Activated naive CD4-positive, alpha-beta T cell treated with anti-CD3 and anti-CD28 coated beads, Interleukin-2, amount 10 ng/mL, durations not matched to agents 7 days and 5 days (primary cell): Measurements from ENCODE around the gene CDC25A.

Source experiments
- CTCF ChIA-PET: fragments of 350-600 bp; sonication (Branson Sonifier 250); formaldehyde crosslinking; loops from one replicate; lab custom pipeline; 2021; ENCODE audit warnings: antibody characterized with exemption; lab: Charles Lee
- DNase-seq: peaks from one replicate; pipeline ENCODE4 v3.0.0-alpha.2; 2020
- H3K27ac Mint-ChIP-seq: one replicate; pipeline ENCODE4 v1.8.0; 2021; ENCODE audit warnings: mild to moderate bottlenecking, moderate library complexity, mixed read lengths
- H3K27me3 Mint-ChIP-seq: one replicate; pipeline ENCODE4 v1.8.0; 2021; ENCODE audit warnings: mild to moderate bottlenecking, mixed read lengths
- H3K36me3 Mint-ChIP-seq: one replicate; pipeline ENCODE4 v1.8.0; 2021; ENCODE audit warnings: mixed read lengths
- H3K4me1 Mint-ChIP-seq: one replicate; pipeline ENCODE4 v1.8.0; 2021; ENCODE audit warnings: mixed read lengths
- H3K4me3 Mint-ChIP-seq: one replicate; pipeline ENCODE4 v1.8.0; 2021; ENCODE audit warnings: mild to moderate bottlenecking, moderate library complexity, mixed read lengths
- H3K9me3 Mint-ChIP-seq: one replicate; pipeline ENCODE4 v1.8.0; 2021; ENCODE audit warnings: mixed read lengths

The CDC25A gene

GRCh38 chr3:48143567-48143966, 44.6 kb downstream of the CDC25A start:
- no peak for DNase-seq
- H3K4me1 Mint-ChIP-seq: no peaks in the 10 kb centered on the region
- no peaks in the 10 kb centered on the region for H3K9me3 Mint-ChIP-seq
- no peak overlapping the region for H3K4me3 Mint-ChIP-seq
- peaks cover 27% of the 10 kb centered on the region for H3K27me3 Mint-ChIP-seq
- H3K27ac Mint-ChIP-seq: no peak overlapping the region
- CTCF ChIA-PET: interaction anchor here (0.7 to 1.1 kb wide), 2 partner anchors 154 to 305 kb away, joined by 3 read pairs; no protein-coding TSS in a partner anchor
- H3K36me3 Mint-ChIP-seq: no peaks in the 10 kb centered on the region

- Mint-ChIP-seq H3K27me3 (peaks cover 30% of the 10 kb centered on the region), H3K9me3 (no peaks in the 10 kb centered on the region), H3K27ac (no peak overlapping the region), H3K4me3 (no peak overlapping the region), H3K36me3 (no peaks in the 10 kb centered on the region), H3K4me1 (no peaks in the 10 kb centered on the region)
- CTCF ChIA-PET: no interaction called here
- no peak for DNase-seq
These were observed 45.8 kb downstream of the CDC25A start for GRCh38 chr3:48142316-48142870.

DNA sequence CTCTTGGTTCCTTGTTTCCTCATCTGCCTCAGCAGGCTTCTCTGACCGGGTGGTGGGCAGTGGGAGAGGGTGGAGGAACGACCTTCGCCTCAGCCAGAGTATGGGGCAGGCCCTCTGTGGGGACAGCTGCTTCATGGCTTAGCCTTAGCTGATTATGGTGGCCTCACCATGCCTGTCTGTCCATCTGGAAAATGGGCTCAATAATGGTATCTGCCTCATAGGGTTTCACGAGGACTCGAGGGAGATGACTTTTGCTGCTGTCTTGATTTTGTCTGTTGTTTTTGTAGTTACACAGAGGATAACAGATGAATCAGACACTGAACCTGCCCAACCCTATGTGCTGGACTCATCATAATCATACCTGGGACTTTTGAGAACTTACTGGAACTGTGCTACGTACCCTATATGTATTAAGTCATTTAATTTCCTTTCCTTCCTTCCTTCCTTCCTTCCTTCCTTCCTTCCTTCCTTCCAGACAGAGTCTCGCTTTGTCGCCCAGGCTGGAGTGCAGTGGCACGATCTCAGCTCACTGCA, 46.5 kb downstream of the CDC25A start:
- Mint-ChIP-seq H3K9me3 (no peaks in the 10 kb centered on the region), H3K27me3 (peaks cover 30% of the 10 kb centered on the region), H3K4me3 (no peak overlapping the region), H3K27ac (no peak overlapping the region), H3K4me1 (no peaks in the 10 kb centered on the region), H3K36me3 (no peaks in the 10 kb centered on the region)
- CTCF ChIA-PET: no interaction called here
- no peak for DNase-seq

DNA sequence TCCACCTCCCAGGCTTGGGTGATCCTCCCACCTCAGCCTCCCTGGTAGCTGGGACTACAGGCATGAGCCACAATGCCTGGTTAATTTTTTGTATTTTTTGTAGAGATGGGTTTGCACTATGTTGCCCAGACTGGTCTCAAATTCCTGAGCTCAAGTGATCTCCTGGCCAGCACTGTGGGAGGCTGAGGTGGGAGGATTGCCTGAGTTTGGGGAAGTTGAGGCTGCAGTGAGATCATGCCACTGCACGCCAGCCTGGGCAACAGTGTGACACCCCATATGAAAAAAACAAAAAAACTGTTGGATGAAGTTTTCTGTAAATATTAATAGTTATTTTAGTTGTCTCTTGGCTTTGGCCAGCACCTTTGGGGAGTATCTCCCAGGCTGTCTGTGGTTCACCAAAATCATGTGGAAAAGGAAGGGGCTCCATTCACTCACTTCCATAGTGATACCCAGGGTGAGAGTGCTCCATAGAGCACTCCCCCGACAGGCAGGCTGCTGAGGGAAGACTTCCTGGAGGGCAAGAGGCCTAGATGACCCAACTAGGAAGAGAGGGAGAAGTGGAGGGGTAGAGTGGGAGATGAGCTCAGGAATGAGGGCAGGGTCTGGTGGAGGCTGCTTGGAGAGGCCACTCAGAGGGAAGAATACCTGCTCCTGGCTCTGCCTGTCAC, 47.1 kb downstream of the CDC25A start:
- H3K4me3 Mint-ChIP-seq: no peak overlapping the region
- CTCF ChIA-PET: interaction anchor here (0.8 kb wide), 1 partner anchor 10 kb away, joined by 3 read pairs; no protein-coding TSS in a partner anchor
- no peak overlapping the region for H3K27ac Mint-ChIP-seq
- H3K9me3 Mint-ChIP-seq: no peaks in the 10 kb centered on the region
- no peak for DNase-seq
- H3K4me1 Mint-ChIP-seq: peaks cover 2% of the 10 kb centered on the region
- H3K27me3 Mint-ChIP-seq: peaks cover 30% of the 10 kb centered on the region
- H3K36me3 Mint-ChIP-seq: no peaks in the 10 kb centered on the region

DNA sequence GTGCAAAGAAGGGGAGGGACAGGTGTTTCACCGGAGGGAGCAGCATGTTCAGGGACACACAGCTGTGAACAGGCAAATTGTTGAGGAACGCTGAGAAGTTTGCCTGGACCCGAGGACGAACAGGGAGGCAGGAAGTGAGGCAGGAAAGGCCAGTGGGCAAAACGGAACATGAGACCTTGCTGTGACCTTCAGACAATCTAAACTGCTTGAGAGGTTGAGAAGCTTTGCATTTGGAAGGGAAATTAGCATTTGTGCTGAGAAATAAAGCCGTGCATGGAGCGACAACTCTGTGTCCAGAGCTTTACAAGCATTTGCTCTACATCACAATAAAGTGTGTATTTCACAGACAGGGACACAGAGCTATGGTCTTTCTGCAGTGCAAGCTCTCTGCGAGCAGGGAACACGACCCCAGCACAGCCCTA, 47.9 kb downstream of the CDC25A start:
- peaks cover 3% of the 10 kb centered on the region for H3K4me1 Mint-ChIP-seq
- no peak overlapping the region for H3K4me3 Mint-ChIP-seq
- no peak for DNase-seq
- peaks cover 30% of the 10 kb centered on the region for H3K27me3 Mint-ChIP-seq
- H3K36me3 Mint-ChIP-seq: no peaks in the 10 kb centered on the region
- CTCF ChIA-PET: interaction anchor here (0.5 to 0.8 kb wide), 2 partner anchors 11 to 613 kb away, joined by 3 read pairs; no protein-coding TSS in a partner anchor
- H3K27ac Mint-ChIP-seq: no peak overlapping the region
- H3K9me3 Mint-ChIP-seq: no peaks in the 10 kb centered on the region

DNA sequence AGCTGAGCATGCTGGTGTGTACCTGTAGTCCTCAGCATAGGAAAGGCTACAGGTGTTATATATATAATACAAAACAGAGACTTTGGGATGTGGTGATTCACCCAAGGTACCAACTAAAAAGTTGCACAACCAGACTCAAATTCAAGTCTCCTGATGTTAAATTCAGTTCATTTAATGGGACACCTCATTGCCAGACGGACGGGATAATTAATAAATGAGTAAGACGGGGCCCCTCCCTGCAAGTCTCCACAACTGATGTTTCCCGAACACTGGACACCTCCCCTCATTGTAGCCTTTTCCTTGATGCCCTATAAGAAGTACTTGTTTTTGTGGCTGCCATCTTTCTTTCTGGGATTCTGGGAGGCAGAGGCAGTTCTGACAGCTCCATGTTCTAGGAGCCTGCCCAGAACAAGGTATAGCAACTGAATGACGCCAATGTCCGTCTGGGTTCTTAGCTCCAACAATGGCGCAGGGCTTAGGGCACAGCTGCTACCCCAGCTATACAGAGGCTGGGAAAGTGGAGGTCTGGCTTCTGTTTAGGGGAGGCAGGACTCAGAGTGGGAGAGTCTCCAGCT, 50.7 kb downstream of the CDC25A start:
- CTCF ChIA-PET: interaction anchor here (1.4 kb wide), 1 partner anchor 13 kb away, joined by 3 read pairs; no protein-coding TSS in a partner anchor
- no peak overlapping the region for H3K27ac Mint-ChIP-seq
- H3K9me3 Mint-ChIP-seq: no peaks in the 10 kb centered on the region

GRCh38 chr3:48135552-48136495, 52.4 kb downstream of the CDC25A start:
- H3K36me3 Mint-ChIP-seq: no peaks in the 10 kb centered on the region
- H3K27me3 Mint-ChIP-seq: peaks cover 9% of the 10 kb centered on the region
- CTCF ChIA-PET: no interaction called here
- no peak overlapping the region for H3K4me3 Mint-ChIP-seq
- no peaks in the 10 kb centered on the region for H3K9me3 Mint-ChIP-seq
- peaks cover 3% of the 10 kb centered on the region for H3K4me1 Mint-ChIP-seq
- no peak overlapping the region for H3K27ac Mint-ChIP-seq
- no peak for DNase-seq

More for the DNA sequence above, 50.7 kb downstream of the CDC25A start:
- Mint-ChIP-seq H3K36me3 (no peaks in the 10 kb centered on the region), H3K27me3 (peaks cover 21% of the 10 kb centered on the region), H3K4me3 (no peak overlapping the region), H3K4me1 (peaks cover 3% of the 10 kb centered on the region)
- DNase-seq: no peak

GRCh38 chr3:48130321-48130904, 57.8 kb downstream of the CDC25A start:
- H3K27ac Mint-ChIP-seq: no peak overlapping the region
- H3K4me1 Mint-ChIP-seq: no peaks in the 10 kb centered on the region
- CTCF ChIA-PET: no interaction called here
- H3K36me3 Mint-ChIP-seq: no peaks in the 10 kb centered on the region
- no peak overlapping the region for H3K4me3 Mint-ChIP-seq
- peaks cover 18% of the 10 kb centered on the region for H3K27me3 Mint-ChIP-seq
- DNase-seq: no peak
- H3K9me3 Mint-ChIP-seq: no peaks in the 10 kb centered on the region

DNA sequence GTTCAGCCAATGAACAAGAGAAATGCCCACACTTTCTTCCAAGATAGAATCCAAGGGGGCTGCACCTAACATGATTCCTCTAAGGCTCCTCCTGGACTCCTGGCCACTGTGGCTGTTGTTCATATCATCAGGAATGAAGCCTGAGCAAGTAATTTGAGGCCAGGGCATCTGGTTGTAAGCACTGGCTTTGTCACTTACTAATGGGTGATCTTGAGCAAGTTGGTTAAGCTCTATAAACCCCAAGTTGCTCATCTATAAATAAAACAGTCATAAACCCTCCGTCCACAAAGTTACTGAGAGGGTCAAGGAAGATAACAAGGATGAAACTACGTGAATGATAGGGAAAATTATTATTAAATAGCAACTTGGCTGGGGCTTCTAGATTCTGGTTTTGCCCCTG, 58.3 kb downstream of the CDC25A start:
- H3K36me3 Mint-ChIP-seq: no peaks in the 10 kb centered on the region
- CTCF ChIA-PET: no interaction called here
- H3K27ac Mint-ChIP-seq: no peak overlapping the region
- no peaks in the 10 kb centered on the region for H3K9me3 Mint-ChIP-seq
- H3K4me3 Mint-ChIP-seq: no peak overlapping the region
- peaks cover 22% of the 10 kb centered on the region for H3K27me3 Mint-ChIP-seq
- H3K4me1 Mint-ChIP-seq: no peaks in the 10 kb centered on the region
- no peak for DNase-seq

DNA sequence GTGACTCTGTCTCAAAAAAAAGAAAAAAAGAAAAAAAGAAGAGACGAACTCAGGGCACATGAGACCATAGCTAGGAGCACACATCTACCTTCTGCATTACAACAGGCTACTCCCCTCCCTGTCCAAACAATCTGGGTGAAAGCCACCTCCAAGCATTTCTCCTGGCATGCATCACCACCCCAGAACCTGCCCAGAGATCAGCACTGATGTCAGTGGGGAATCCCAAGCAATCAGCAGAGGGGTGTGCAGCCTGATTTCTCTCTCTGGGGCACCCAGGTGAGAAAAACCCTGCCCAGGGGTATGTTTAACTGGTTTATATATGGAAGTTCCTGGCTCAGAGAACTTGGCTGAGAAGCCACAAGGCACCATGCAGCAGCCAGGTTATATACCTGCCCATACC, 59.4 kb downstream of the CDC25A start:
- no peaks in the 10 kb centered on the region for H3K4me1 Mint-ChIP-seq
- H3K36me3 Mint-ChIP-seq: no peaks in the 10 kb centered on the region
- H3K9me3 Mint-ChIP-seq: no peaks in the 10 kb centered on the region
- CTCF ChIA-PET: no interaction called here
- H3K27me3 Mint-ChIP-seq: peaks cover 22% of the 10 kb centered on the region
- no peak overlapping the region for H3K4me3 Mint-ChIP-seq
- no peak overlapping the region for H3K27ac Mint-ChIP-seq
- no peak for DNase-seq

DNA sequence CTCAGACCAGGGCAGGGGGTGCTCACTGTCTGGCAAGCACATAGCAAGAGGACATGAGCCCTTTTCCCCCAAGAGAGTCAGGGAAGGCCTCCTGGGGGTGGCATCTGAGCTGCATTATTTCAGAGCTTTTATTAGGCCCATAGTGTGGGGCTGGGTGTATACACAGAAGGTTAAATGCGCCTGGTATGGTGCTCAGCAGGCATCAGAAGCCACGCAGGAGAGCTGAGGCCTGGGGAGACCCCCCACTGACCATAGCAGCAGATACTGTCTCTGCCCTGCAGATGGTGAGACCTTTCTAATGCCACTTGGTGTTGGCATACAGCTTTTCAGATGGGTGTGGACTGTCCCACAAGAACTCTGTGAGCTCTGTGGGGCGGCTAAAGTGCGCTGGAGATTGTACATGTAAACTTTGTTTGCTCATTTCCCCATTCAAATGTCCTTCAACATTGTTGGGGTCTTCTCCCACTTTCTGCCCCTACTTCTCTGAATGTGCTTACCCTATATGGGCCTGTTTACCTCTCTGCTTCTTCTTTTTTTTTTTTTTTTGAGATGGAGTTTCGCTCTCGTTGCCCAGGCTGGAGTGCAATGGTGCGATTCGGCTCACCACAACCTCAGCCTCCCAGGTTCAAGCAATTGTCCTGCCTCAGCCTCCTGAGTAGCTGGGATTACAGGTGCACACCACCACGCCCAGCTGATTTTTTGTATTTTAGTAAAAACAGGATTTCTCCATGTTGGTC, 62.2 kb downstream of the CDC25A start:
- Mint-ChIP-seq H3K4me1 (no peaks in the 10 kb centered on the region), H3K4me3 (no peak overlapping the region), H3K9me3 (no peaks in the 10 kb centered on the region), H3K27me3 (peaks cover 22% of the 10 kb centered on the region), H3K27ac (no peak overlapping the region), H3K36me3 (no peaks in the 10 kb centered on the region)
- CTCF ChIA-PET: interaction anchor here (0.7 to 0.8 kb wide), 2 partner anchors 289 to 1547 kb away, joined by 3 read pairs; no protein-coding TSS in a partner anchor
- DNase-seq: no peak

- CTCF ChIA-PET: interaction anchor here (0.8 kb wide), 1 partner anchor 288 kb away, joined by 3 read pairs; no protein-coding TSS in a partner anchor
These were observed 63.1 kb downstream of the CDC25A start for GRCh38 chr3:48125013-48125705.

More at GRCh38 chr3:48125013-48125705, 63.1 kb downstream of the CDC25A start:
- H3K27ac Mint-ChIP-seq: no peak overlapping the region
- H3K9me3 Mint-ChIP-seq: no peaks in the 10 kb centered on the region
- H3K4me1 Mint-ChIP-seq: no peaks in the 10 kb centered on the region
- H3K27me3 Mint-ChIP-seq: peaks cover 17% of the 10 kb centered on the region
- no peaks in the 10 kb centered on the region for H3K36me3 Mint-ChIP-seq
- H3K4me3 Mint-ChIP-seq: no peak overlapping the region
- no peak for DNase-seq
